HepG2 (cell line): ENCODE measurements around the gene SMAP1. TPM values are rescaled to one million over a fixed set of nuclear protein-coding genes. Genes with fewer than 3 reads are reported as not detected.

Experiments
- ATAC-seq: fragments of 200-7000 bp; cut with Tn5 transposase; 3 replicates; pipeline ENCODE4 v1.9.1; 2020; ENCODE audit warnings: mild to moderate bottlenecking, moderate library complexity
- BruUV-seq: library from RNA; stranded (reverse); fragments of 400-500 nt; replicated peaks from 2 replicates; lab custom pipeline; 2021; lab: Mats Ljungman, UMichigan
- CTCF ChIA-PET: fragments of 300-600 bp; formaldehyde crosslinking; extraction: SDS; loops from one replicate; lab custom pipeline; 2021; ENCODE audit warnings: low total read pairs, inconsistent platforms, low intra/inter-chr PET ratio; lab: Yijun Ruan, JAX
- POLR2A ChIA-PET: fragments of 350-600 bp; sonication (Branson Sonifier 250); formaldehyde crosslinking; loops from one replicate; lab custom pipeline; 2020; ENCODE audit warnings: antibody characterized with exemption, inconsistent platforms; lab: Yijun Ruan, JAX
- DNase-seq: peaks from one replicate; pipeline ENCODE4 v3.0.0-alpha.2; 2015; ENCODE audit warnings: low spot score
- FAIRE-seq: peaks from 3 replicates; lab custom pipeline; 2011; peaks lifted over from hg19 to GRCh38; lab: Jason Lieb, UNC
- H2AFZ ChIP-seq: one replicate; pipeline ENCODE4 v1.6.1; 2011; ENCODE audit warnings: low read length, inconsistent platforms
- H3K27ac ChIP-seq: fragments of 300-600 bp; 3 replicates; pipeline ENCODE4 v1.8.0; 2011; ENCODE audit warnings: mixed run types, mild to moderate bottlenecking, mixed read lengths, low read length, inconsistent platforms; ENCODE audit not compliant: insufficient read depth; ENCODE audit errors: extremely low read length
- H3K27me3 ChIP-seq, 2 experiments: fragments of 200-600 bp in 1 of 2; 2 replicates in 1 of 2; 3 replicates in 1 of 2; pipeline versions ENCODE4 v1.6.0 to v1.8.0; 2011; ENCODE audit warnings: low read length in 2 of 2, mild to moderate bottlenecking in 2 of 2, moderate library complexity in 2 of 2, inconsistent platforms in 1 of 2; ENCODE audit not compliant: insufficient read depth in 2 of 2, control insufficient read depth in 1 of 2
- H3K36me3 ChIP-seq, 2 experiments: fragments of 200-600 bp in 1 of 2; replicated peaks in 1 of 2; 2 replicates in 1 of 2; 3 replicates in 1 of 2; pipeline versions ENCODE4 v1.5.1 to v1.8.0; 2011; ENCODE audit warnings: low read length in 2 of 2, inconsistent platforms in 1 of 2; ENCODE audit not compliant: insufficient read depth in 2 of 2, control insufficient read depth in 1 of 2
- H3K4me1 ChIP-seq: 2 replicates; pipeline ENCODE4 v1.5.1; 2012; ENCODE audit warnings: low read length, inconsistent platforms; ENCODE audit not compliant: insufficient read depth
- H3K4me2 ChIP-seq: 2 replicates; pipeline ENCODE4 v1.6.0; 2011; ENCODE audit warnings: low read depth, low read length, inconsistent platforms
- H3K4me3 ChIP-seq, 3 experiments: fragments of 200-600 bp in 1 of 3; sonication (generic), shearing (Covaris generic) in 1 of 3; replicated peaks in 1 of 3; 2 replicates each; pipeline ENCODE4 v1.5.1; 2011 to 2016; ENCODE audit warnings: low read length in 3 of 3, inconsistent platforms in 2 of 3, low read depth in 2 of 3, mild to moderate bottlenecking in 2 of 3, control low read depth in 1 of 3, mixed read lengths in 1 of 3; ENCODE audit not compliant: insufficient read depth in 1 of 3
- H3K79me2 ChIP-seq: one replicate; pipeline ENCODE4 v1.6.1; 2011; ENCODE audit warnings: low read length, inconsistent platforms; ENCODE audit not compliant: insufficient read depth
- H3K9ac ChIP-seq: 2 replicates; pipeline ENCODE4 v1.6.0; 2011; ENCODE audit warnings: mild to moderate bottlenecking, low read depth, low read length, inconsistent platforms; ENCODE audit not compliant: insufficient read depth
- H3K9me3 ChIP-seq: 2 replicates; pipeline ENCODE4 v1.5.1; 2012; ENCODE audit warnings: mild to moderate bottlenecking, low read length
- H4K20me1 ChIP-seq: 2 replicates; pipeline ENCODE4 v1.6.0; 2011; ENCODE audit warnings: inconsistent platforms, mild to moderate bottlenecking, low read length, moderate library complexity; ENCODE audit not compliant: insufficient read depth
- CHCHD3 ChIP-seq: sonication (generic); formaldehyde crosslinking; IDR thresholded peaks from 2 replicates; pipeline ENCODE4 v1.8.0; 2022; ENCODE audit warnings: mild to moderate bottlenecking, missing genetic modification reagents, moderate library complexity
- FOXM1 ChIP-seq: sonication (generic); formaldehyde crosslinking; IDR thresholded peaks from 2 replicates; pipeline ENCODE4 v1.5.0; 2020; ENCODE audit warnings: missing genetic modification reagents
- KLF11 ChIP-seq: IDR thresholded peaks from 2 replicates; pipeline ENCODE4 v1.6.1; 2016; ENCODE audit warnings: missing compliant biosample characterization
- NFIB ChIP-seq: sonication (generic); formaldehyde crosslinking; IDR thresholded peaks from 2 replicates; pipeline ENCODE4 v1.9.0; 2021; ENCODE audit warnings: missing genetic modification reagents, mild to moderate bottlenecking, borderline replicate concordance
- NR2F2 ChIP-seq: IDR thresholded peaks from 2 replicates; pipeline ENCODE4 v1.6.1; 2012; ENCODE audit warnings: low read depth, inconsistent platforms, borderline replicate concordance
- RFX5 ChIP-seq: IDR thresholded peaks from 2 replicates; pipeline ENCODE4 v1.6.1; 2011; ENCODE audit warnings: low read depth, low read length, improper control_type of control experiment
- SALL1 ChIP-seq: sonication (generic); formaldehyde crosslinking; IDR thresholded peaks from 2 replicates; pipeline ENCODE4 v1.8.0; 2022; ENCODE audit warnings: mild to moderate bottlenecking, missing genetic modification reagents
- SSRP1 ChIP-seq: IDR thresholded peaks from 2 replicates; pipeline ENCODE4 v1.6.1; 2016; ENCODE audit warnings: control low read depth
- U2AF2 ChIP-seq: fragments of 200-400 bp; formaldehyde crosslinking; IDR thresholded peaks from 2 replicates; pipeline ENCODE4 v1.6.1; 2017; ENCODE audit warnings: low read depth, mild to moderate bottlenecking, low read length
- ZNF337 ChIP-seq: sonication (generic); formaldehyde crosslinking; IDR thresholded peaks from 2 replicates; pipeline ENCODE4 v1.5.1; 2020; ENCODE audit warnings: missing genetic modification reagents, low read depth, mild to moderate bottlenecking, borderline replicate concordance
- ZNF569 ChIP-seq: sonication (generic); formaldehyde crosslinking; IDR thresholded peaks from 2 replicates; pipeline ENCODE4 v1.5.0; 2020; ENCODE audit warnings: mild to moderate bottlenecking, missing genetic modification reagents, moderate library complexity, borderline replicate concordance
- ZNF670 ChIP-seq: sonication (generic); formaldehyde crosslinking; IDR thresholded peaks from 2 replicates; pipeline ENCODE4 v1.8.0; 2022; ENCODE audit warnings: mild to moderate bottlenecking, missing genetic modification reagents, borderline replicate concordance
- ZNF777 ChIP-seq: sonication (generic); formaldehyde crosslinking; IDR thresholded peaks from 2 replicates; pipeline ENCODE4 v1.4.0; 2020; ENCODE audit warnings: missing genetic modification reagents
- ZSCAN29 ChIP-seq: sonication (generic); formaldehyde crosslinking; conservative IDR thresholded peaks from 2 replicates; pipeline ENCODE4 v1.4.0; 2020; ENCODE audit warnings: mild to moderate bottlenecking, missing genetic modification reagents
- WGBS: methylation state at CpG from one replicate; pipeline ENCODE4 v1.1.6; 2017; ENCODE audit warnings: low lambda C conversion rate; 5-methylcytosine and 5-hydroxymethylcytosine counted together
- in situ Hi-C: cut with HindIII; loops from 2 replicates; pipeline ENCODE4 v1.10.0; 2017; ENCODE audit warnings: low pct_unique_long_range_greater_than_20kb; ENCODE audit not compliant: extremely low pct_ligation_motif_present
- intact Hi-C: fragments of 100-400 bp; cut with micrococcal nuclease; formaldehyde crosslinking; loops from one replicate; pipeline ENCODE4 v1.10.0; 2022; ENCODE audit not compliant: unreplicated experiment
- polyA plus RNA-seq, 8 experiments: library from polyadenylated mRNA; depleted of rRNA in 3 of 8; stranded (reverse) in 7 of 8; unstranded in 1 of 8; fragments of >200 nt; fragmentation: Illumina TruSeq in 4 of 8; extraction: Trizol in 4 of 8; gene quantifications; 2 replicates each; pipeline versions ENCODE4 v1.2.1 to v1.2.3, GENCODE V29; 2011 to 2016; ENCODE audit warnings: low read depth in 4 of 8, missing spikeins in 1 of 8, mixed read lengths in 1 of 8; ENCODE audit not compliant: insufficient read depth in 1 of 8
- total RNA-seq, 5 experiments: library from RNA; depleted of rRNA; stranded (reverse); fragments of >200 nt; fragmentation: Illumina TruSeq; extraction: Trizol; gene quantifications; 2 replicates each; pipeline ENCODE4 v1.2.3, GENCODE V29; 2016; ENCODE audit warnings: low read depth in 1 of 5
- TF ChIP-seq, protein P1 (sequence below): sonication (generic); formaldehyde crosslinking; IDR thresholded peaks from 2 replicates; pipeline ENCODE4 v1.5.0; 2020; ENCODE audit warnings: mild to moderate bottlenecking, missing genetic modification reagents
- TF ChIP-seq, protein P2 (sequence below): sonication (generic); formaldehyde crosslinking; IDR thresholded peaks from 2 replicates; pipeline ENCODE4 v1.8.0; 2022; ENCODE audit warnings: missing genetic modification reagents, mild to moderate bottlenecking, inconsistent platforms, borderline replicate concordance

Gene SMAP1
- total and polyA plus RNA-seq, 2 of the 13 experiments (the other 11 are each of a cell fraction or from before 2014, with no cell fraction given), result 13.4 to 17.8 TPM

DNA sequence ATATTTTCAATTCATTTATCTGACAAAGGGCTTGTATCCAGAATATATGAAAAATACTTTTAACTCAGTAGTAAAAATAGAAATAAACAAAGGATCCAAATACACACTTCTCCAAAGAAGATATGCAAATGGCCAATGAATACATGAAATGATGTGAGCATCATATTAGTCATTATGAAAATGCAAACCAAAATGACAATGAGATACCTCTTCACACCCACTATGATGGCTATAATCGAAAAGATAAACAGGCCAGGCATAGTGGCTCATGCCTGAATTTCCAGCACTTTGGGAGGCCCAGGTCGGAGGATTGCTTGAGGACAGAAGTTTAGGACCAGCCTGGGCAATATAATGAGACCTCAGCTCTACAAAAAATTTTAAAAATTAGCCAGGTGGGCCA is 33.8 kb upstream of the SMAP1 start:
- Histone ChIP-seq H4K20me1 (no peaks in the 10 kb centered on the region), H3K9ac (no peak overlapping the region), H3K4me3 (no peak overlapping the region), H2AFZ (no peak overlapping the region), H3K27ac (no peak overlapping the region), H3K4me1 (no peaks in the 10 kb centered on the region), H3K9me3 (no peaks in the 10 kb centered on the region), H3K36me3 (no peaks in the 10 kb centered on the region), H3K79me2 (no peaks in the 10 kb centered on the region), H3K27me3 (peaks cover 0 to 5% of the 10 kb centered on the region in 2 experiments; a peak in 1 of 5 replicates), H3K4me2 (no peak overlapping the region)
- ATAC-seq (no peak), DNase-seq (no peak), FAIRE-seq (no peak)
- WGBS, result 3% methylated on average over 2 of the region's 2 CpGs
- CTCF ChIA-PET, result no interaction called here
- POLR2A ChIA-PET, result no interaction called here
- intact Hi-C loops, result no loop called here
- no TSS peak for BruUV-seq
- TF ChIP-seq SALL1 (no peak), ZSCAN29 (CRISPR knock-in tag) (no peak), NR2F2 (no peak), RFX5 (no peak), ZNF670 (no peak), SSRP1 (CRISPR knock-in tag) (no peak), CHCHD3 (CRISPR knock-in tag) (no peak), ZNF337 (CRISPR knock-in tag) (no peak), U2AF2 (no peak), ZNF569 (CRISPR knock-in tag) (no peak), FOXM1 (CRISPR knock-in tag) (no peak), NFIB (no peak), KLF11 (CRISPR knock-in tag) (no peak), ZNF777 (no peak)
- TF ChIP-seq, protein P1, sequence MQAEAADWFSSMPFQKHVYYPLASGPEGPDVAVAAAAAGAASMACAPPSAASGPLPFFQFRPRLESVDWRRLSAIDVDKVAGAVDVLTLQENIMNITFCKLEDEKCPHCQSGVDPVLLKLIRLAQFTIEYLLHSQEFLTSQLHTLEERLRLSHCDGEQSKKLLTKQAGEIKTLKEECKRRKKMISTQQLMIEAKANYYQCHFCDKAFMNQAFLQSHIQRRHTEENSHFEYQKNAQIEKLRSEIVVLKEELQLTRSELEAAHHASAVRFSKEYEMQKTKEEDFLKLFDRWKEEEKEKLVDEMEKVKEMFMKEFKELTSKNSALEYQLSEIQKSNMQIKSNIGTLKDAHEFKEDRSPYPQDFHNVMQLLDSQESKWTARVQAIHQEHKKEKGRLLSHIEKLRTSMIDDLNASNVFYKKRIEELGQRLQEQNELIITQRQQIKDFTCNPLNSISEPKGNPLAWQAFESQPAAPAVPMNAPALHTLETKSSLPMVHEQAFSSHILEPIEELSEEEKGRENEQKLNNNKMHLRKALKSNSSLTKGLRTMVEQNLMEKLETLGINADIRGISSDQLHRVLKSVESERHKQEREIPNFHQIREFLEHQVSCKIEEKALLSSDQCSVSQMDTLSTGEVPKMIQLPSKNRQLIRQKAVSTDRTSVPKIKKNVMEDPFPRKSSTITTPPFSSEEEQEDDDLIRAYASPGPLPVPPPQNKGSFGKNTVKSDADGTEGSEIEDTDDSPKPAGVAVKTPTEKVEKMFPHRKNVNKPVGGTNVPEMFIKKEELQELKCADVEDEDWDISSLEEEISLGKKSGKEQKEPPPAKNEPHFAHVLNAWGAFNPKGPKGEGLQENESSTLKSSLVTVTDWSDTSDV (CRISPR knock-in tag), result no peak
- TF ChIP-seq, protein P2, sequence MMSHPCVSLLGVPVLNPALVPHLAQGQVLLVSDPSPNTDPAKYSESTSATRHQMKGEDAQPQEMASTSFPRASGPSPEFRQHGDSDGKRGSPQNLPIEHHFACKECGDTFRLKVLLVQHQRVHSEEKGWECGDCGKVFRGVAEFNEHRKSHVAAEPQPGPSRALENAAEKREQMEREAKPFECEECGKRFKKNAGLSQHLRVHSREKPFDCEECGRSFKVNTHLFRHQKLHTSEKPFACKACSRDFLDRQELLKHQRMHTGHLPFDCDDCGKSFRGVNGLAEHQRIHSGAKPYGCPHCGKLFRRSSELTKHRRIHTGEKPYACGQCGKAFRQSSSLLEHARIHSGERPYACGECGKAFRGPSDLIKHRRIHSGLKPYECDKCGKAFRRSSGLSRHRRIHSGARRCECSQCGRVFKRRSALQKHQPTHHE (CRISPR knock-in tag), result no peak
- TF ChIP-seq, all 625 proteins: peak for 0
- in situ Hi-C loops, result no loop called here
